ENCODE data around the gene MAML3. TPM values are rescaled to one million over a fixed set of nuclear protein-coding genes. Genes with fewer than 3 reads are reported as not detected.

The MAML3 gene
- total and polyA plus RNA-seq, 2 of the 13 experiments (the other 11 are each of a cell fraction or from before 2014, with no cell fraction given), result 0.05 to 0.13 TPM

- no peak for FAIRE-seq
- no TSS peak for BruUV-seq (replicated peaks)
- Histone ChIP-seq H3K27ac (ENCODE audit: extremely low read length, insufficient read depth, low read length) (no peak overlapping the region), H3K9me3 (ENCODE audit: low read length) (no peaks in the 10 kb centered on the region), H2AFZ (ENCODE audit: low read length) (no peak overlapping the region), H4K20me1 (ENCODE audit: insufficient read depth, low read length) (no peaks in the 10 kb centered on the region), H3K4me2 (ENCODE audit: low read depth, low read length) (no peak overlapping the region), H3K27me3 (ENCODE audit: control insufficient read depth in 1 of 2, insufficient read depth in 2 of 2, low read length in 2 of 2) (peaks cover 1 to 15% of the 10 kb centered on the region in 2 experiments; a peak in 4 of 5 replicates), H3K9ac (ENCODE audit: insufficient read depth, low read depth, low read length) (no peak overlapping the region), H3K79me2 (ENCODE audit: insufficient read depth, low read length) (no peaks in the 10 kb centered on the region), H3K4me1 (ENCODE audit: insufficient read depth, low read length) (peaks cover 33% of the 10 kb centered on the region), H3K36me3 (replicated peaks in 1 of 2; ENCODE audit: control insufficient read depth in 1 of 2, insufficient read depth in 2 of 2, low read length in 2 of 2) (no peaks in the 10 kb centered on the region), H3K4me3 (replicated peaks in 1 of 3; ENCODE audit: insufficient read depth in 1 of 3, low read depth in 2 of 3, low read length in 3 of 3) (no peak overlapping the region)
- in situ Hi-C loops (cut with HindIII; ENCODE audit: extremely low pct_ligation_motif_present, low pct_unique_long_range_greater_than_20kb) (no loop called here), intact Hi-C loops (cut with micrococcal nuclease; ENCODE audit: unreplicated experiment) (no loop called here)
- ATAC-seq, result no peak
- no peak for TF ChIP-seq IRX3 (CRISPR knock-in tag; IDR thresholded peaks at IDR 0.05; ENCODE audit: borderline replicate concordance, low read depth)
- CTCF ChIA-PET (ENCODE audit: low intra/inter-chr PET ratio, low total read pairs), result no interaction called here
- POLR2A ChIA-PET, result no interaction called here
- DNase-seq (ENCODE audit: low spot score), result no peak
- 28% methylated on average over 6 of the region's 6 CpGs for WGBS (ENCODE audit: low lambda C conversion rate)
These were observed 231.5 kb downstream of the MAML3 start for GRCh38 chr4:139922406-139923024.

GRCh38 chr4:139921429-139922184 lies 232.4 kb downstream of the MAML3 start:
- no TSS peak for BruUV-seq (replicated peaks)
- Histone ChIP-seq H3K9me3 (ENCODE audit: low read length) (no peaks in the 10 kb centered on the region), H4K20me1 (ENCODE audit: insufficient read depth, low read length) (no peaks in the 10 kb centered on the region), H2AFZ (ENCODE audit: low read length) (no peak overlapping the region), H3K27ac (ENCODE audit: extremely low read length, insufficient read depth, low read length) (no peak overlapping the region), H3K4me3 (replicated peaks in 1 of 3; ENCODE audit: insufficient read depth in 1 of 3, low read depth in 2 of 3, low read length in 3 of 3) (no peak overlapping the region; a peak in 1 of 6 replicates), H3K36me3 (replicated peaks in 1 of 2; ENCODE audit: control insufficient read depth in 1 of 2, insufficient read depth in 2 of 2, low read length in 2 of 2) (no peaks in the 10 kb centered on the region), H3K27me3 (ENCODE audit: control insufficient read depth in 1 of 2, insufficient read depth in 2 of 2, low read length in 2 of 2) (peaks cover 1 to 15% of the 10 kb centered on the region in 2 experiments; a peak in 4 of 5 replicates), H3K9ac (ENCODE audit: insufficient read depth, low read depth, low read length) (no peak overlapping the region), H3K4me2 (ENCODE audit: low read depth, low read length) (peak overlapping the region; percentile 47), H3K79me2 (ENCODE audit: insufficient read depth, low read length) (no peaks in the 10 kb centered on the region), H3K4me1 (ENCODE audit: insufficient read depth, low read length) (peaks cover 33% of the 10 kb centered on the region)
- ChIA-PET POLR2A (no interaction called here), CTCF (ENCODE audit: low intra/inter-chr PET ratio, low total read pairs) (no interaction called here)
- intact Hi-C loops (cut with micrococcal nuclease; ENCODE audit: unreplicated experiment), result no loop called here
- no peak for FAIRE-seq
- ATAC-seq, result peak; percentile 96
- in situ Hi-C loops (cut with HindIII; ENCODE audit: extremely low pct_ligation_motif_present, low pct_unique_long_range_greater_than_20kb), result no loop called here
- DNase-seq (ENCODE audit: low spot score), result peak; percentile 48
- WGBS (ENCODE audit: low lambda C conversion rate), result 7% methylated on average over 11 of the region's 11 CpGs
- TF ChIP-seq ZNF564 (CRISPR knock-in tag; IDR thresholded peaks at IDR 0.05), result no peak
- peak; percentile 88 for TF ChIP-seq ONECUT2 (CRISPR knock-in tag; IDR thresholded peaks at IDR 0.05)
- TF ChIP-seq ZNF614 (CRISPR knock-in tag; IDR thresholded peaks at IDR 0.05; ENCODE audit: borderline replicate concordance), result 0 out of 2 replicates have a peak, but pooled peaks have one; percentile 22
- peak; percentile 37; the same call in 1 of the 2 replicates for TF ChIP-seq TBX2 (CRISPR knock-in tag; IDR thresholded peaks at IDR 0.05; ENCODE audit: borderline replicate concordance)
- TF ChIP-seq ZNF501 (CRISPR knock-in tag; IDR thresholded peaks at IDR 0.05), result peak; percentile 21; the same call in 1 of the 2 replicates
- TF ChIP-seq DPF2 (CRISPR knock-in tag; IDR thresholded peaks at IDR 0.05; ENCODE audit: borderline replicate concordance, low read depth), result peak; percentile 51; the same call in 1 of the 2 replicates
- TF ChIP-seq ISL2 (CRISPR knock-in tag; IDR thresholded peaks at IDR 0.05), result 0 out of 2 replicates have a peak, but pooled peaks have one; percentile 25
- no peak for TF ChIP-seq SKI (IDR thresholded peaks at IDR 0.05; ENCODE audit: partially characterized antibody)
- no peak for TF ChIP-seq ZNF468 (CRISPR knock-in tag; IDR thresholded peaks at IDR 0.05)
- TF ChIP-seq POLR2A (IDR thresholded peaks at IDR 0.05; ENCODE audit: insufficient read depth in 1 of 2, low read depth in 2 of 2, low read length in 2 of 2), result no peak
- peak; percentile 70 for TF ChIP-seq PAXIP1 (CRISPR knock-in tag; conservative IDR thresholded peaks at IDR 0.05)
- peak; percentile 39; the same call in 1 of the 2 replicates for TF ChIP-seq HNF4A (CRISPR knock-in tag; IDR thresholded peaks at IDR 0.05)
- peak; percentile 95; the same call in 1 of the 2 replicates for TF ChIP-seq ZBTB3 (CRISPR knock-in tag; IDR thresholded peaks at IDR 0.05; ENCODE audit: borderline replicate concordance, low read depth)

Measured in HepG2 (cell line).